KBM-7 (cell line): ENCODE data around the gene ZBTB7C.

Experiments
- DNase-seq: peaks from one replicate; pipeline ENCODE4 v3.0.0-alpha.2; 2015
- in situ Hi-C: fragments of 300-500 bp; cut with MboI; formaldehyde crosslinking; loops from 2 replicates; pipeline ENCODE4 v1.14.3; 2020; ENCODE audit warnings: low sequenced_read_pairs, low pct_unique_long_range_greater_than_20kb, mixed read lengths

ZBTB7C gene

GRCh38 chr18:48140731-48141130, 268.5 kb downstream of the ZBTB7C start:
- in situ Hi-C loops: no loop called here
- DNase-seq: no peak

- in situ Hi-C loops: no loop called here
- no peak for DNase-seq
Observed at GRCh38 chr18:48139431-48140347, 269.5 kb downstream of the ZBTB7C start.

- in situ Hi-C loops: no loop called here
- no peak for DNase-seq
Observed at GRCh38 chr18:48138660-48139430, 270.3 kb downstream of the ZBTB7C start.

GRCh38 chr18:48138210-48138609, 271.0 kb downstream of the ZBTB7C start:
- in situ Hi-C loops: no loop called here
- DNase-seq: no peak

GRCh38 chr18:48137374-48138081, 271.7 kb downstream of the ZBTB7C start:
- in situ Hi-C loops: no loop called here
- peak; percentile 51 for DNase-seq

GRCh38 chr18:48136827-48137373, 272.3 kb downstream of the ZBTB7C start:
- peak; percentile 41 for DNase-seq
- in situ Hi-C loops: no loop called here

GRCh38 chr18:48136051-48136826, 272.9 kb downstream of the ZBTB7C start:
- in situ Hi-C loops: no loop called here
- DNase-seq: peak; percentile 23

- DNase-seq: peak; percentile 13
- in situ Hi-C loops: no loop called here
Observed at GRCh38 chr18:48135436-48135966, 273.7 kb downstream of the ZBTB7C start.

- in situ Hi-C loops: no loop called here
- DNase-seq: no peak
Observed at GRCh38 chr18:48134609-48135008, 274.6 kb downstream of the ZBTB7C start.

- DNase-seq: no peak
- in situ Hi-C loops: no loop called here
Observed at GRCh38 chr18:48133671-48134251, 275.4 kb downstream of the ZBTB7C start.

GRCh38 chr18:48132797-48133655, 276.2 kb downstream of the ZBTB7C start:
- no peak for DNase-seq
- in situ Hi-C loops: no loop called here

- DNase-seq: no peak
- in situ Hi-C loops: no loop called here
Observed at GRCh38 chr18:48131042-48131441, 278.1 kb downstream of the ZBTB7C start.

GRCh38 chr18:48129621-48130082, 279.5 kb downstream of the ZBTB7C start:
- DNase-seq: no peak
- in situ Hi-C loops: no loop called here

GRCh38 chr18:48127606-48128005, 281.6 kb downstream of the ZBTB7C start:
- in situ Hi-C loops: no loop called here
- no peak for DNase-seq

- in situ Hi-C loops: no loop called here
Observed at GRCh38 chr18:48126240-48126639, 282.9 kb downstream of the ZBTB7C start.

GRCh38 chr18:48125724-48126123, 283.5 kb downstream of the ZBTB7C start:
- DNase-seq: no peak
- in situ Hi-C loops: no loop called here

More at GRCh38 chr18:48126240-48126639, 282.9 kb downstream of the ZBTB7C start:
- no peak for DNase-seq
